ENCODE results near the gene SCUBE2.

Gene SCUBE2

DNA sequence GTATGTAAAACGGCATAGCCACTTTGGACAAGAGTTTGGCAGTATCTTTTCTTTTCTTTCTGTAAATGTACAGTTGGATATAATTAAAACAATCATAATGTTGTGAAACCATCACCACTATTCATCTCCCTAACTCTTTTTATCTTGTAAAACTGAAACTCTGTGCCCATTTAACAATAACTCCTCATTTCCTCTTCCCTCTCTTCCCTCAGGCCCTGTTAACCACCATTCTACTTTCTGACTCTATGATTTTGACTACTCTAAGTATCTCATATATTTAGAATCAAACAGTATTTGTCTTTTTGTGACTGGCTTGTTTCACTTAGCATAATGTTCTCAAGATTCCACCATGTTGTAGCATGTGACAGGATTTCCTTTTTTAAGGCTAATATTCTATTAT lies 10.2 kb downstream of the SCUBE2 start:
- no peak overlapping the region for H3K4me3 ChIP-seq (ENCODE audit: low read depth, low read length)
- no peak for DNase-seq (ENCODE audit: low read depth)
- no peak for TF ChIP-seq CTCF (IDR thresholded peaks at IDR 0.05; ENCODE audit: low read depth, low read length, missing control alignments)

DNA sequence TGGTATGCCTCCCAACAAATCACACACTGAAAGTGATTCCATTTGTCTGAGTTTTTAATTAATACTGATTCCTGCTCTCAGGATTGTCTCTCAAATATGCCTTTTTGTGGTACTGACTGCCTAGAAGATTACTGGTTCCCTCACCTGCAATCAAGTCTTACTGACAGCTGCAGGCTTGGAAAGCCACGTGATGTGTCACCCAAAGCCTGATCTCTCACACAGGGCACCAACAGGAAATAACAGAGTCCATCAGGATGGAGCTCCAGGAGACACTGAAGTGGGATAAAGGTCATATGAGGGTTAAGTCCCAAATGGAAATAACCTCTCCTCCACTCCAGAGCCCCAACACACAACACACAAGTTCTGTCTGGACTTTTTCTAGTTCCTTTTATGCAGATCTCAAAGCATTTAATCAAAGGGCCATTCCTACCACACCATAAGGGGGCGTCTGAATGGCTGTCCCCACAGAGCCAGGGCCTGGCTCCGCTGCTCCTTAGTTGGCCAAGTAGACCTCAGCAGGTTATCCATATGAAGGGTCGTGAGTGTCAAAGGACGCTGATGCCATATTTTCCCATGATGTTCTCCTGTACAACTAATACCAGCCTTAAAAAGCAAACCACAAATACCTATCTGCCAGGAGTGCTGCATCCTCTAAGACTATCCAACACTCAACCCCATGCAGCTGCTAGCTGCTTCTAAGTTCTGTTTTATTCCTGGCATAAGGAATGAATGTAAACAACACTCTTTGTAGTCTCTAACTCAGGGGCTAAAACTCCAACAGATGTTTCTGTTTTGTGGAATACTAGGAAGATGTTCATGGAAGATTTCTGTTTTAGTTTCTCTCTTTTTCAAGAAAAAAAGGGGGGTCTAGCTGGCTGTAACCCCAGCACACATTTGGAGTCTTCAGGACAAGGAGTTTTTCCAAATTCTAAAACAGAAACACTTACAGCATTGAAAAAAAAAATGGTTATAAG lies 13.0 kb downstream of the SCUBE2 start:
- DNase-seq (ENCODE audit: low read depth): no peak
- no peak for TF ChIP-seq CTCF (IDR thresholded peaks at IDR 0.05; ENCODE audit: low read depth, low read length, missing control alignments)
- H3K4me3 ChIP-seq (ENCODE audit: low read depth, low read length): no peak overlapping the region

DNA sequence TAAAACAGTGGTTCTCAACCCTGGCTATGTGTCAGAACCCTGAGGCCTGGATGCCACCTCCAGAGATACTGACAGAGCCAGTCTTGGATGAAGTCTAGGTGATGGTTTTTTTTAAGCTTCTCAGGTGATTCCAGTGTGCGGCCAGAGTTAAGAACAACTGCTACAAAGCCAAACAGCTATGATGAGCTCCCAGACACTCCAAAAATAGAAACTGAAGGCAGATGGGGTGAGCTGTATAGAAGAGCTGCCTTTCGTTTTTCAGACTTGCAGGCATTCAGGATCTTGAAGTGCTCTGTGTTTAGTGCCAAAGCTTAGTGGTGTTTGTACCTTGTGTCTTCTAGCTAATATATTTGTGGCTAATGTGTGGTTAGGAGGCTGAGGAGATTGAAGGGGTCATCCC lies 14.2 kb downstream of the SCUBE2 start:
- DNase-seq (ENCODE audit: low read depth): no peak
- H3K4me3 ChIP-seq (ENCODE audit: low read depth, low read length): no peak overlapping the region
- no peak for TF ChIP-seq CTCF (IDR thresholded peaks at IDR 0.05; ENCODE audit: low read depth, low read length, missing control alignments)

GRCh38 chr11:9076661-9077060 lies 14.7 kb downstream of the SCUBE2 start:
- no peak for TF ChIP-seq CTCF (IDR thresholded peaks at IDR 0.05; ENCODE audit: low read depth, low read length, missing control alignments)
- no peak overlapping the region for H3K4me3 ChIP-seq (ENCODE audit: low read depth, low read length)
- no peak for DNase-seq (ENCODE audit: low read depth)

DNA sequence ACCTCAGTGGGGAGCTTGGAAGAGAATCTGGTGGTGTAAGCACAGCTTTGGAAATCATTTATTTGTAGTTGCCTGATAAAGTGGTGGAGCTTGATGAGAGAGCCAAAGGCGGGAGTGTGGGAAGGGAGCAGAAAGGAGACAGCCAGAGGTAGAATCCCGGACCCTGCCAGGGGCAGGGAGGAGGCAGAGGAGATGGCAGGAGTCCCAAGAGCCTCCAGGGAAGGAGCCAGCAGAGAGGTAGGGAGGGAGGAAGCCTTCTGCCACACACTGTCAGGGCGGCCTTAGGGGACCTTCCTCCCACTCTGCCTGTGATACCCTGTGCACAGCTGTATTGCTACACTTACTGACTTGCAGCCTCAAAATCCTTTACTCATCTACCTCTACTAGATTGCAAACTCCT lies 15.4 kb downstream of the SCUBE2 start:
- no peak for DNase-seq (ENCODE audit: low read depth)
- H3K4me3 ChIP-seq (ENCODE audit: low read depth, low read length): no peak overlapping the region
- TF ChIP-seq CTCF (IDR thresholded peaks at IDR 0.05; ENCODE audit: low read depth, low read length, missing control alignments): no peak

DNA sequence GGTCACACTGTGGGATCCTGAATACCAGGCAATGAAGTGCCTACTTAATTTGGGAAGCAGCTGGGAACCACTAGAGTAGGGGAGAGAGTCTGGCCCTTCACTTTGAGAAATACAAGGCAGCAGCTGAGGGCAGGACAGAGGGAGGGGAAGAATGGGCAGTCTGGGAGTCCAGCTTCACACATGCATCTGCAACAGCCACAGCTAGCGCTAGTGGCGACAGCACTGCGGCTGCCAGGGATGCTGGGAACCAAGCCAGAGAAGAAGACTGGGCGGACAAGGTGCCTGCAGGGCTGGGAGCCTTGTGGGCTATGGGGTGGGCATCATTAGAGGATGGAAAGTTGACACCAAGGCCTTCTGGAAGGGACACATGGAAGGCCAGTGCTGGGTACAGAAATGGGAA lies 15.8 kb downstream of the SCUBE2 start:
- no peak for DNase-seq (ENCODE audit: low read depth)
- H3K4me3 ChIP-seq (ENCODE audit: low read depth, low read length): no peak overlapping the region
- TF ChIP-seq CTCF (IDR thresholded peaks at IDR 0.05; ENCODE audit: low read depth, low read length, missing control alignments): no peak
